K562 (cell line): ENCODE measurements around the gene UNC80. TPM values are rescaled to one million over a fixed set of nuclear protein-coding genes. Genes with fewer than 3 reads are reported as not detected.

ENCODE experiments used
- CBX1 ChIP-seq: sonication (generic); IDR thresholded peaks from 2 replicates; pipeline ENCODE4 v1.6.1; 2016; ENCODE audit warnings: antibody characterized with exemption, low read depth, mild to moderate bottlenecking
- FOXP4 ChIP-seq: sonication (generic); formaldehyde crosslinking; IDR thresholded peaks from 2 replicates; pipeline ENCODE4 v1.8.0; 2022; ENCODE audit warnings: mild to moderate bottlenecking, missing genetic modification reagents, borderline replicate concordance
- HINFP ChIP-seq: fragments of 450-650 bp; conservative IDR thresholded peaks from 2 replicates; pipeline ENCODE4 v1.6.1; 2016; ENCODE audit warnings: missing genetic modification characterization, low read depth, mild to moderate bottlenecking, control low read depth, missing compliant biosample characterization
- MCM5 ChIP-seq: fragments of 450-650 bp; IDR thresholded peaks from 2 replicates; pipeline ENCODE4 v1.6.1; 2016; ENCODE audit warnings: low read depth
- NEUROD1 ChIP-seq: fragments of 150-350 bp; IDR thresholded peaks from 2 replicates; pipeline ENCODE4 v1.6.1; 2014; ENCODE audit warnings: borderline replicate concordance, low read length, low read depth; ENCODE audit not compliant: partially characterized antibody
- NR1H2 ChIP-seq: sonication (generic); formaldehyde crosslinking; IDR thresholded peaks from 2 replicates; pipeline ENCODE4 v1.4.0; 2020; ENCODE audit warnings: mild to moderate bottlenecking, missing genetic modification reagents
- PHB ChIP-seq: fragments of 250-450 bp; sonication (Bioruptor Pico); IDR thresholded peaks from 2 replicates; pipeline ENCODE4 v1.5.0; 2021
- PHF20 ChIP-seq: fragments of 450-650 bp; IDR thresholded peaks from 2 replicates; pipeline ENCODE4 v1.6.1; 2018; ENCODE audit not compliant: partially characterized antibody
- RBM39 ChIP-seq: fragments of 200-400 bp; formaldehyde crosslinking; optimal IDR thresholded peaks from 2 replicates; pipeline ENCODE3; 2018; ENCODE audit warnings: low read depth, low read length
- SPI1 ChIP-seq: IDR thresholded peaks from 2 replicates; pipeline ENCODE4 v1.6.1; 2011; ENCODE audit warnings: low read depth, low read length, control low read depth, borderline replicate concordance
- ZNF224 ChIP-seq: sonication (generic); formaldehyde crosslinking; IDR thresholded peaks from 2 replicates; pipeline ENCODE4 v1.8.0; 2022; ENCODE audit warnings: mild to moderate bottlenecking, missing genetic modification reagents
- ZNF655 ChIP-seq: fragments of 250-450 bp; sonication (Bioruptor Pico); IDR thresholded peaks from 2 replicates; pipeline ENCODE4 v1.5.0; 2021
- polyA plus RNA-seq, 8 experiments: library from polyadenylated mRNA; depleted of rRNA in 4 of 8; stranded (reverse) in 5 of 8; unstranded in 3 of 8; fragments of >200 nt; fragmentation: Nextera tagmentation in 2 of 8; fragmentation: Illumina TruSeq in 1 of 8; extraction: Ambion mirVana in 2 of 8; extraction: Trizol in 1 of 8; gene quantifications; 2 replicates each; pipeline versions ENCODE4 v1.2.1 to v1.2.3, GENCODE V29; 2011 to 2014; ENCODE audit warnings: inconsistent platforms in 1 of 8, missing spikeins in 1 of 8
- total RNA-seq, 7 experiments: library from RNA; depleted of rRNA in 6 of 7; stranded (reverse); fragments of >200 nt in 6 of 7; fragmentation: Illumina TruSeq in 2 of 7; extraction: Trizol in 2 of 7; gene quantifications; 2 replicates each; pipeline versions ENCODE4 v1.2.1 to v1.2.3, GENCODE V29; 2011 to 2021; ENCODE audit warnings: low replicate concordance in 1 of 7
- TF ChIP-seq, protein P1 (sequence below), 2 experiments: fragments of 450-650 bp; IDR thresholded peaks; 2 replicates each; pipeline ENCODE4 v1.6.1; 2018; ENCODE audit warnings: mild to moderate bottlenecking in 2 of 2, low read depth in 1 of 2; ENCODE audit not compliant: partially characterized antibody in 2 of 2
- TF ChIP-seq, protein P2 (sequence below): sonication (generic); formaldehyde crosslinking; IDR thresholded peaks from 2 replicates; pipeline ENCODE4 v1.8.1; 2023; ENCODE audit warnings: mild to moderate bottlenecking, missing genetic modification reagents
- TF ChIP-seq, protein P3 (sequence below): IDR thresholded peaks from 2 replicates; pipeline ENCODE4 v1.6.1; 2011; ENCODE audit warnings: borderline replicate concordance, low read depth, mild to moderate bottlenecking, moderate library complexity, low read length; ENCODE audit not compliant: insufficient read depth, poor library complexity, severe bottlenecking

The UNC80 gene
- total and polyA plus RNA-seq, 9 of the 15 experiments (the other 6 are each of a cell fraction or from before 2014, with no cell fraction given) = under 0.01 to 0.04 (median 0.01) TPM; not detected in 5

DNA sequence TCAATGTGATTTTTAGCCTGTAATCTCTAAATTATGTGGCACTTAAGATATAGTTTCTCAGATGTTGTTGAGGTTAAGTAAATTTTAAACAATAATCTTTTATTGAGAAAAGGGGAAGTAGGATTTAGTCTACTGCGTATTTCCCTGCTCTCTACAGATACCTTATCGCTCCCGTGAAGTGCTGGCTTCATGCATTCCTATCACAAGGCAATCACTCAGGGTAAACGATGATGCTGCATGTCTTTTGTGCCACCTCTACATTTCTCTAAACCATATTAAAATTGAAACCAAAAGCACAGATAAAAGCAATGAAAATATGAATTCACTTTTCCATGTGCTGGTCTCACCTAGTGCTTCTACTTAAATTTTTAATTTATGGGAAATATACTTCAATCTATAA, 216.4 kb downstream of the UNC80 start (continued):
- TF ChIP-seq, protein P1, sequence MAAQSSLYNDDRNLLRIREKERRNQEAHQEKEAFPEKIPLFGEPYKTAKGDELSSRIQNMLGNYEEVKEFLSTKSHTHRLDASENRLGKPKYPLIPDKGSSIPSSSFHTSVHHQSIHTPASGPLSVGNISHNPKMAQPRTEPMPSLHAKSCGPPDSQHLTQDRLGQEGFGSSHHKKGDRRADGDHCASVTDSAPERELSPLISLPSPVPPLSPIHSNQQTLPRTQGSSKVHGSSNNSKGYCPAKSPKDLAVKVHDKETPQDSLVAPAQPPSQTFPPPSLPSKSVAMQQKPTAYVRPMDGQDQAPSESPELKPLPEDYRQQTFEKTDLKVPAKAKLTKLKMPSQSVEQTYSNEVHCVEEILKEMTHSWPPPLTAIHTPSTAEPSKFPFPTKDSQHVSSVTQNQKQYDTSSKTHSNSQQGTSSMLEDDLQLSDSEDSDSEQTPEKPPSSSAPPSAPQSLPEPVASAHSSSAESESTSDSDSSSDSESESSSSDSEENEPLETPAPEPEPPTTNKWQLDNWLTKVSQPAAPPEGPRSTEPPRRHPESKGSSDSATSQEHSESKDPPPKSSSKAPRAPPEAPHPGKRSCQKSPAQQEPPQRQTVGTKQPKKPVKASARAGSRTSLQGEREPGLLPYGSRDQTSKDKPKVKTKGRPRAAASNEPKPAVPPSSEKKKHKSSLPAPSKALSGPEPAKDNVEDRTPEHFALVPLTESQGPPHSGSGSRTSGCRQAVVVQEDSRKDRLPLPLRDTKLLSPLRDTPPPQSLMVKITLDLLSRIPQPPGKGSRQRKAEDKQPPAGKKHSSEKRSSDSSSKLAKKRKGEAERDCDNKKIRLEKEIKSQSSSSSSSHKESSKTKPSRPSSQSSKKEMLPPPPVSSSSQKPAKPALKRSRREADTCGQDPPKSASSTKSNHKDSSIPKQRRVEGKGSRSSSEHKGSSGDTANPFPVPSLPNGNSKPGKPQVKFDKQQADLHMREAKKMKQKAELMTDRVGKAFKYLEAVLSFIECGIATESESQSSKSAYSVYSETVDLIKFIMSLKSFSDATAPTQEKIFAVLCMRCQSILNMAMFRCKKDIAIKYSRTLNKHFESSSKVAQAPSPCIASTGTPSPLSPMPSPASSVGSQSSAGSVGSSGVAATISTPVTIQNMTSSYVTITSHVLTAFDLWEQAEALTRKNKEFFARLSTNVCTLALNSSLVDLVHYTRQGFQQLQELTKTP (IDR thresholded peaks at IDR 0.05; ENCODE audit: low read depth in 1 of 2, partially characterized antibody in 2 of 2) = no peak
- no peak for TF ChIP-seq NR1H2 (CRISPR knock-in tag)
- TF ChIP-seq MCM5 = no peak
- no peak for TF ChIP-seq FOXP4 (CRISPR knock-in tag)
- TF ChIP-seq PHB (CRISPR knock-in tag) = no peak
- no peak for TF ChIP-seq HINFP
- no peak for TF ChIP-seq ZNF655 (CRISPR knock-in tag)
- no peak for TF ChIP-seq RBM39
- no peak for TF ChIP-seq ZNF224
- no peak for TF ChIP-seq NEUROD1
- no peak for TF ChIP-seq PHF20
- no peak for TF ChIP-seq CBX1
- TF ChIP-seq, protein P2, sequence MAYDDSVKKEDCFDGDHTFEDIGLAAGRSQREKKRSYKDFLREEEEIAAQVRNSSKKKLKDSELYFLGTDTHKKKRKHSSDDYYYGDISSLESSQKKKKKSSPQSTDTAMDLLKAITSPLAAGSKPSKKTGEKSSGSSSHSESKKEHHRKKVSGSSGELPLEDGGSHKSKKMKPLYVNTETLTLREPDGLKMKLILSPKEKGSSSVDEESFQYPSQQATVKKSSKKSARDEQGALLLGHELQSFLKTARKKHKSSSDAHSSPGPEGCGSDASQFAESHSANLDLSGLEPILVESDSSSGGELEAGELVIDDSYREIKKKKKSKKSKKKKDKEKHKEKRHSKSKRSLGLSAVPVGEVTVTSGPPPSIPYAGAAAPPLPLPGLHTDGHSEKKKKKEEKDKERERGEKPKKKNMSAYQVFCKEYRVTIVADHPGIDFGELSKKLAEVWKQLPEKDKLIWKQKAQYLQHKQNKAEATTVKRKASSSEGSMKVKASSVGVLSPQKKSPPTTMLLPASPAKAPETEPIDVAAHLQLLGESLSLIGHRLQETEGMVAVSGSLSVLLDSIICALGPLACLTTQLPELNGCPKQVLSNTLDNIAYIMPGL = no peak
- peak; percentile 82 for TF ChIP-seq SPI1
- TF ChIP-seq, protein P3, sequence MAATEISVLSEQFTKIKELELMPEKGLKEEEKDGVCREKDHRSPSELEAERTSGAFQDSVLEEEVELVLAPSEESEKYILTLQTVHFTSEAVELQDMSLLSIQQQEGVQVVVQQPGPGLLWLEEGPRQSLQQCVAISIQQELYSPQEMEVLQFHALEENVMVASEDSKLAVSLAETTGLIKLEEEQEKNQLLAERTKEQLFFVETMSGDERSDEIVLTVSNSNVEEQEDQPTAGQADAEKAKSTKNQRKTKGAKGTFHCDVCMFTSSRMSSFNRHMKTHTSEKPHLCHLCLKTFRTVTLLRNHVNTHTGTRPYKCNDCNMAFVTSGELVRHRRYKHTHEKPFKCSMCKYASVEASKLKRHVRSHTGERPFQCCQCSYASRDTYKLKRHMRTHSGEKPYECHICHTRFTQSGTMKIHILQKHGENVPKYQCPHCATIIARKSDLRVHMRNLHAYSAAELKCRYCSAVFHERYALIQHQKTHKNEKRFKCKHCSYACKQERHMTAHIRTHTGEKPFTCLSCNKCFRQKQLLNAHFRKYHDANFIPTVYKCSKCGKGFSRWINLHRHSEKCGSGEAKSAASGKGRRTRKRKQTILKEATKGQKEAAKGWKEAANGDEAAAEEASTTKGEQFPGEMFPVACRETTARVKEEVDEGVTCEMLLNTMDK = no peak
